OCI-LY3 (cell line): Measurements from ENCODE around the gene GNAI3.

Source experiments
- H2AFZ ChIP-seq: fragments of 200-600, 300-600 bp; shearing (Covaris generic); 2 replicates; pipeline ENCODE4 v1.6.0; 2014; ENCODE audit warnings: antibody characterized with exemption, low read depth, low read length
- H3K27ac ChIP-seq: fragments of 200-600, 300-600 bp; sonication (generic); 2 replicates; pipeline ENCODE4 v1.5.1; 2014; ENCODE audit warnings: mild to moderate bottlenecking, low read length, moderate library complexity, mixed read lengths
- H3K27me3 ChIP-seq: fragments of 200-600, 300-600 bp; sonication (generic); 2 replicates; pipeline ENCODE4 v1.6.1; 2014; ENCODE audit warnings: low read depth, low read length, mixed read lengths
- H3K36me3 ChIP-seq: fragments of 200-600, 300-600 bp; sonication (generic); replicated peaks from 2 replicates; pipeline ENCODE3; 2014; ENCODE audit warnings: low read depth, low read length, mixed read lengths
- H3K4me1 ChIP-seq: fragments of 300-600, 200-600 bp; sonication (generic); 2 replicates; pipeline ENCODE4 v1.6.1; 2014; ENCODE audit warnings: low read length, mixed read lengths
- H3K4me2 ChIP-seq: fragments of 200-600, 300-600 bp; sonication (generic); 2 replicates; pipeline ENCODE4 v1.6.1; 2014; ENCODE audit warnings: low read length, mixed read lengths
- H3K4me3 ChIP-seq: fragments of 300-600, 200-600 bp; sonication (generic); 2 replicates; pipeline ENCODE4 v1.5.1; 2014; ENCODE audit warnings: antibody characterized with exemption, mild to moderate bottlenecking, low read length, moderate library complexity
- H3K79me2 ChIP-seq: fragments of 300-600, 200-600 bp; shearing (Covaris generic); 2 replicates; pipeline ENCODE4 v1.6.1; 2014; ENCODE audit warnings: mild to moderate bottlenecking, low read length, mixed read lengths
- H3K9ac ChIP-seq: fragments of 300-600, 200-600 bp; shearing (Covaris generic); 2 replicates; pipeline ENCODE4 v1.6.0; 2014; ENCODE audit warnings: mild to moderate bottlenecking, low read length, moderate library complexity
- H3K9me3 ChIP-seq: fragments of 200-600, 300-600 bp; shearing (Covaris generic); 2 replicates; pipeline ENCODE4 v1.6.1; 2014; ENCODE audit warnings: low read length, mixed read lengths; ENCODE audit not compliant: insufficient read depth
- H4K20me1 ChIP-seq: fragments of 200-600, 300-600 bp; sonication (generic); 2 replicates; pipeline ENCODE4 v1.6.1; 2016; ENCODE audit warnings: low read length, mixed read lengths; ENCODE audit not compliant: insufficient read depth
- EZH2phosphoT487 ChIP-seq: fragments of 200-600 bp; shearing (Covaris generic); IDR thresholded peaks from 2 replicates; pipeline ENCODE4 v1.6.1; 2018; ENCODE audit warnings: antibody characterized with exemption, mixed run types, low read depth
- TF ChIP-seq, protein P1 (sequence below): fragments of 200-600, 300-600 bp; sonication (generic); IDR thresholded peaks from 2 replicates; pipeline ENCODE4 v1.5.1; 2014; ENCODE audit warnings: antibody characterized with exemption, low read length, low read depth

GNAI3 gene

DNA sequence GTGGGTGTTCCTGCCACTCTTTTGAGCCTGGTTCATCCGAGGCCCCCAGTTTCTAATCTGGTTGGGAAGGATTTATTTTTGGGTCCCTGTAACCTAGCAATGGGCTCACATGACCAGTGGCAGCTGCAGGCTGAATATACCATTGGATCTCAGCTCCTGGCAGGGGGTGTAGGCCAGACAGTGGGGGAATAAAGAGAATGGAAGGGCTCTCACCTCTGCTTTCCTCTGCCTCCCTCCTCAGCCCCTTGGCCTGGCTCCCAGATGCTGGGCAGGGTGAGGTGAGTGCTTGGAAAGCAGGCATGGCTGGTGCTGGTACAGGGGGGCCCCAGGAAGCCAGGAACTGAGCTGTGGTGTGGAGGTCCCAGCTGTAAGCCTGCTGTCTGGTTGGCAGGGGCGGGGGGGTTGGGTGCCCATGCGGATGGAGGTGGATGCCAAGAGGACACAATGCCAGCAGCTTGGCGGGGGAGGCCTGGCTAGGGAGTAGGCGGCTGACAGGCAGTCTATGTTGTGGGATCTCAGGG lies 12.4 kb upstream of the GNAI3 start:
- H3K4me1 ChIP-seq: peaks cover 16% of the 10 kb centered on the region
- no peak overlapping the region for H3K27ac ChIP-seq
- H3K9ac ChIP-seq: no peak overlapping the region
- H3K27me3 ChIP-seq: no peaks in the 10 kb centered on the region
- TF ChIP-seq EZH2phosphoT487: no peak
- TF ChIP-seq, protein P1, sequence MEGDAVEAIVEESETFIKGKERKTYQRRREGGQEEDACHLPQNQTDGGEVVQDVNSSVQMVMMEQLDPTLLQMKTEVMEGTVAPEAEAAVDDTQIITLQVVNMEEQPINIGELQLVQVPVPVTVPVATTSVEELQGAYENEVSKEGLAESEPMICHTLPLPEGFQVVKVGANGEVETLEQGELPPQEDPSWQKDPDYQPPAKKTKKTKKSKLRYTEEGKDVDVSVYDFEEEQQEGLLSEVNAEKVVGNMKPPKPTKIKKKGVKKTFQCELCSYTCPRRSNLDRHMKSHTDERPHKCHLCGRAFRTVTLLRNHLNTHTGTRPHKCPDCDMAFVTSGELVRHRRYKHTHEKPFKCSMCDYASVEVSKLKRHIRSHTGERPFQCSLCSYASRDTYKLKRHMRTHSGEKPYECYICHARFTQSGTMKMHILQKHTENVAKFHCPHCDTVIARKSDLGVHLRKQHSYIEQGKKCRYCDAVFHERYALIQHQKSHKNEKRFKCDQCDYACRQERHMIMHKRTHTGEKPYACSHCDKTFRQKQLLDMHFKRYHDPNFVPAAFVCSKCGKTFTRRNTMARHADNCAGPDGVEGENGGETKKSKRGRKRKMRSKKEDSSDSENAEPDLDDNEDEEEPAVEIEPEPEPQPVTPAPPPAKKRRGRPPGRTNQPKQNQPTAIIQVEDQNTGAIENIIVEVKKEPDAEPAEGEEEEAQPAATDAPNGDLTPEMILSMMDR: no peak
- no peak overlapping the region for H2AFZ ChIP-seq
- H3K79me2 ChIP-seq: no peaks in the 10 kb centered on the region
- H4K20me1 ChIP-seq: no peaks in the 10 kb centered on the region
- H3K4me3 ChIP-seq: no peak overlapping the region
- H3K9me3 ChIP-seq: no peaks in the 10 kb centered on the region
- H3K4me2 ChIP-seq: no peak overlapping the region
- H3K36me3 ChIP-seq: no peaks in the 10 kb centered on the region

- Histone ChIP-seq H4K20me1 (no peaks in the 10 kb centered on the region), H3K27ac (no peak overlapping the region), H3K4me2 (no peak overlapping the region), H2AFZ (no peak overlapping the region), H3K4me1 (peaks cover 2% of the 10 kb centered on the region; the same call in 1 of the 2 replicates), H3K36me3 (no peaks in the 10 kb centered on the region), H3K4me3 (no peak overlapping the region), H3K9me3 (no peaks in the 10 kb centered on the region), H3K79me2 (no peaks in the 10 kb centered on the region), H3K9ac (no peak overlapping the region), H3K27me3 (no peaks in the 10 kb centered on the region)
- TF ChIP-seq EZH2phosphoT487: no peak
- TF ChIP-seq, protein P1: no peak
Measured at GRCh38 chr1:109537450-109538178, 10.8 kb upstream of the GNAI3 start.

GRCh38 chr1:109538827-109539555 lies 9.4 kb upstream of the GNAI3 start:
- TF ChIP-seq, protein P1: no peak
- no peak for TF ChIP-seq EZH2phosphoT487
- H3K4me1 ChIP-seq: no peaks in the 10 kb centered on the region
- H3K27me3 ChIP-seq: no peaks in the 10 kb centered on the region

GRCh38 chr1:109539676-109540075 lies 8.7 kb upstream of the GNAI3 start, which contains the start of gene GPR61:
Gene GPR61 (plus strand): TSS chr1:109539872. CDS start chr1:109543023, 3,151 bp downstream.
- Histone ChIP-seq H3K9me3 (no peaks in the 10 kb centered on the region), H3K4me3 (no peak within 1 kb of the TSS), H4K20me1 (no peaks in the 10 kb centered on the region), H2AFZ (no peak within 1 kb of the TSS), H3K4me2 (no peak within 1 kb of the TSS), H3K36me3 (no peaks in the 10 kb centered on the region), H3K27ac (no peak within 1 kb of the TSS), H3K9ac (no peak within 1 kb of the TSS), H3K79me2 (no peaks in the 10 kb centered on the region), H3K4me1 (no peaks in the 10 kb centered on the region), H3K27me3 (no peaks in the 10 kb centered on the region)
- TF ChIP-seq, protein P1: no peak
- no peak for TF ChIP-seq EZH2phosphoT487

More at GRCh38 chr1:109538827-109539555, 9.4 kb upstream of the GNAI3 start:
- H2AFZ ChIP-seq: no peak overlapping the region
- no peak overlapping the region for H3K9ac ChIP-seq
- no peak overlapping the region for H3K27ac ChIP-seq
- H4K20me1 ChIP-seq: no peaks in the 10 kb centered on the region
- H3K4me2 ChIP-seq: no peak overlapping the region
- H3K36me3 ChIP-seq: no peaks in the 10 kb centered on the region
- no peaks in the 10 kb centered on the region for H3K9me3 ChIP-seq
- no peaks in the 10 kb centered on the region for H3K79me2 ChIP-seq
- no peak overlapping the region for H3K4me3 ChIP-seq
